WTC11 (cell line): ENCODE measurements around the gene ZNF282.

Experiments
- EMX1 ChIP-seq: fragments of 250-450 bp; sonication (Bioruptor Pico); IDR thresholded peaks from 2 replicates; pipeline ENCODE4 v1.8.0; 2021; ENCODE audit warnings: mild to moderate bottlenecking
- TEAD4 ChIP-seq: sonication (generic); formaldehyde crosslinking; IDR thresholded peaks from 2 replicates; pipeline ENCODE4 v1.8.0; 2022; ENCODE audit warnings: mild to moderate bottlenecking, missing genetic modification reagents
- TF ChIP-seq, protein P1 (sequence below): fragments of 200-600 bp; IDR thresholded peaks from 2 replicates; pipeline ENCODE4 v1.8.0; 2022; ENCODE audit warnings: antibody characterized with exemption

- TF ChIP-seq EMX1 (no peak), TEAD4 (no peak)
- TF ChIP-seq, protein P1, sequence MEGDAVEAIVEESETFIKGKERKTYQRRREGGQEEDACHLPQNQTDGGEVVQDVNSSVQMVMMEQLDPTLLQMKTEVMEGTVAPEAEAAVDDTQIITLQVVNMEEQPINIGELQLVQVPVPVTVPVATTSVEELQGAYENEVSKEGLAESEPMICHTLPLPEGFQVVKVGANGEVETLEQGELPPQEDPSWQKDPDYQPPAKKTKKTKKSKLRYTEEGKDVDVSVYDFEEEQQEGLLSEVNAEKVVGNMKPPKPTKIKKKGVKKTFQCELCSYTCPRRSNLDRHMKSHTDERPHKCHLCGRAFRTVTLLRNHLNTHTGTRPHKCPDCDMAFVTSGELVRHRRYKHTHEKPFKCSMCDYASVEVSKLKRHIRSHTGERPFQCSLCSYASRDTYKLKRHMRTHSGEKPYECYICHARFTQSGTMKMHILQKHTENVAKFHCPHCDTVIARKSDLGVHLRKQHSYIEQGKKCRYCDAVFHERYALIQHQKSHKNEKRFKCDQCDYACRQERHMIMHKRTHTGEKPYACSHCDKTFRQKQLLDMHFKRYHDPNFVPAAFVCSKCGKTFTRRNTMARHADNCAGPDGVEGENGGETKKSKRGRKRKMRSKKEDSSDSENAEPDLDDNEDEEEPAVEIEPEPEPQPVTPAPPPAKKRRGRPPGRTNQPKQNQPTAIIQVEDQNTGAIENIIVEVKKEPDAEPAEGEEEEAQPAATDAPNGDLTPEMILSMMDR, result no peak
Observed at GRCh38 chr7:149196705-149197171, 1.4 kb downstream of the ZNF282 start.
